Liver (tissue), 3 donors: ENCODE measurements around the gene PDE3B.

Source experiments
- ATF3 ChIP-seq: IDR thresholded peaks from 2 replicates; pipeline ENCODE4 v1.6.1; 2016; ENCODE audit warnings: antibody characterized with exemption
- EGR1 ChIP-seq, 2 donors: IDR thresholded peaks; 2 replicates each; pipeline ENCODE4 v1.6.1; 2016 to 2018; ENCODE audit warnings: antibody characterized with exemption in 2 of 2, low read depth in 2 of 2
- GABPA ChIP-seq, 2 donors: IDR thresholded peaks in 1 of 2; conservative IDR thresholded peaks in 1 of 2; 2 replicates each; pipeline ENCODE4 v1.6.1; 2016; ENCODE audit warnings: antibody characterized with exemption in 2 of 2, mild to moderate bottlenecking in 1 of 2, moderate library complexity in 1 of 2
- JUND ChIP-seq, 2 donors: IDR thresholded peaks; 2 replicates each; pipeline ENCODE4 v1.6.1; 2016; ENCODE audit warnings: antibody characterized with exemption in 2 of 2
- MAX ChIP-seq: IDR thresholded peaks from 2 replicates; pipeline ENCODE4 v1.6.1; 2016; ENCODE audit warnings: antibody characterized with exemption
- RAD21 ChIP-seq, 2 donors: IDR thresholded peaks; 2 replicates each; pipeline ENCODE4 v1.6.1; 2016; ENCODE audit warnings: antibody characterized with exemption in 2 of 2, mild to moderate bottlenecking in 2 of 2
- REST ChIP-seq: IDR thresholded peaks from 2 replicates; pipeline ENCODE4 v1.6.1; 2016; ENCODE audit warnings: antibody characterized with exemption, mild to moderate bottlenecking
- YY1 ChIP-seq: IDR thresholded peaks from 2 replicates; pipeline ENCODE4 v1.6.1; 2016; ENCODE audit warnings: antibody characterized with exemption, mild to moderate bottlenecking
- TF ChIP-seq, protein P1 (sequence below): fragments of 150-350 bp; IDR thresholded peaks from 2 replicates; pipeline ENCODE4 v1.5.1; 2017; ENCODE audit warnings: improper control_type of control experiment, low read depth, low read length; ENCODE audit not compliant: missing input control
- donor health status: healthy.
- donor health status: healthy.

DNA sequence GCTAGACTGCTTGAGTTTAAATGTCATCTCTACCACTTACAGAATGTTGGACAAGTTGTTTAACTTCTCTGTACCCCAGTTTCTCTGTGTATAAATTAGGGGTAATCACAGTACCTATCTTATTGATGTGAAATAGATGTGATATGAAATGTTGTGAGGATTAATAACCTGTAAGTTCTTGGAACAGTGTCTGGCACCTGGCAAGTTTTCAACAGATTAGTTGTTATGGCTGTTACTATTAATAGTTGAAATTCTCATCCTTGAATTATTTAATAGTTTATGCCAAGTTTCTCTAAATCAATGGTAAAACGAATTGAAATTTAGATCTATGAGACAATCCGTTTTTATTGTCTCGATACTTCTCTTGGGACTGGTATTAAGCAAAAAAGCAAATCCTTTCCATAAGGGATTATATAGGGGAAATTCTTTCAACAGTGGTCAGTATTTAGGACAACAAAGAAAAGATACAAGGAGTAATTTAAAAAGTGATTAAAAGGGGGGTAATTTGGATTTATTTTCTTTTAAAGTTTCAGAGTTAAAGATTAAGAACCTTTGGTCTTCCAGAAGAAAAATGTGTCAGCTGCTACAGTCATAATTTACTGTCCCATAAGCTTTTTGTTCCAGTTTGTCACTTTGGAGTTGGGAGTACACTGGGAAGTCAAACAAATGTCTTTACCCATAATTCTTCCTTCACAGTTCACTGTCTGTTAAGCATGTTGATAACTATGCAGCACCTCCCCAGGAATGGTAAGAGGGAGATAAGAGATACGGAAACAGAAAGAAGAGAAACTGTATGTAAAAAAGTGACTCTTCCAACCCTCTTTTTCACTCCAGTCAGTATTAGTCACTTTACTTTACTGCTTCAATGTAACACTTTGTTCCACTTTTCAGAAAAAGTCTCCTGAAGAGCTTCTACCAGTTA, 13.2 kb downstream of the PDE3B start:
- TF ChIP-seq, protein P1, sequence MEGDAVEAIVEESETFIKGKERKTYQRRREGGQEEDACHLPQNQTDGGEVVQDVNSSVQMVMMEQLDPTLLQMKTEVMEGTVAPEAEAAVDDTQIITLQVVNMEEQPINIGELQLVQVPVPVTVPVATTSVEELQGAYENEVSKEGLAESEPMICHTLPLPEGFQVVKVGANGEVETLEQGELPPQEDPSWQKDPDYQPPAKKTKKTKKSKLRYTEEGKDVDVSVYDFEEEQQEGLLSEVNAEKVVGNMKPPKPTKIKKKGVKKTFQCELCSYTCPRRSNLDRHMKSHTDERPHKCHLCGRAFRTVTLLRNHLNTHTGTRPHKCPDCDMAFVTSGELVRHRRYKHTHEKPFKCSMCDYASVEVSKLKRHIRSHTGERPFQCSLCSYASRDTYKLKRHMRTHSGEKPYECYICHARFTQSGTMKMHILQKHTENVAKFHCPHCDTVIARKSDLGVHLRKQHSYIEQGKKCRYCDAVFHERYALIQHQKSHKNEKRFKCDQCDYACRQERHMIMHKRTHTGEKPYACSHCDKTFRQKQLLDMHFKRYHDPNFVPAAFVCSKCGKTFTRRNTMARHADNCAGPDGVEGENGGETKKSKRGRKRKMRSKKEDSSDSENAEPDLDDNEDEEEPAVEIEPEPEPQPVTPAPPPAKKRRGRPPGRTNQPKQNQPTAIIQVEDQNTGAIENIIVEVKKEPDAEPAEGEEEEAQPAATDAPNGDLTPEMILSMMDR: no peak
- no peak for TF ChIP-seq RAD21 (IDR thresholded peaks at IDR 0.05)
- no peak for TF ChIP-seq JUND (IDR thresholded peaks at IDR 0.05)
- TF ChIP-seq YY1: no peak
- no peak for TF ChIP-seq REST
- no peak for TF ChIP-seq MAX
- no peak for TF ChIP-seq EGR1 (IDR thresholded peaks at IDR 0.05; ENCODE audit: low read depth in 2 of 2)
- no peak for TF ChIP-seq ATF3
- no peak for TF ChIP-seq GABPA (IDR thresholded peaks at IDR 0.05 in 1 of 2, conservative IDR thresholded peaks at IDR 0.05 in 1 of 2)
